Astrocyte (in vitro differentiated cells and primary cell): ENCODE results near the gene LGALS1.

Experiments
- EZH2 ChIP-seq: IDR thresholded peaks from 2 replicates; pipeline ENCODE4 v1.6.1; 2012; ENCODE audit warnings: mild to moderate bottlenecking, low read length, inconsistent platforms; ENCODE audit not compliant: insufficient read depth
- TF ChIP-seq, protein P1 (sequence below): IDR thresholded peaks from 2 replicates; pipeline ENCODE4 v1.5.1; 2011; ENCODE audit warnings: low read depth, mild to moderate bottlenecking, inconsistent platforms, low read length, moderate library complexity; ENCODE audit not compliant: insufficient read depth

DNA sequence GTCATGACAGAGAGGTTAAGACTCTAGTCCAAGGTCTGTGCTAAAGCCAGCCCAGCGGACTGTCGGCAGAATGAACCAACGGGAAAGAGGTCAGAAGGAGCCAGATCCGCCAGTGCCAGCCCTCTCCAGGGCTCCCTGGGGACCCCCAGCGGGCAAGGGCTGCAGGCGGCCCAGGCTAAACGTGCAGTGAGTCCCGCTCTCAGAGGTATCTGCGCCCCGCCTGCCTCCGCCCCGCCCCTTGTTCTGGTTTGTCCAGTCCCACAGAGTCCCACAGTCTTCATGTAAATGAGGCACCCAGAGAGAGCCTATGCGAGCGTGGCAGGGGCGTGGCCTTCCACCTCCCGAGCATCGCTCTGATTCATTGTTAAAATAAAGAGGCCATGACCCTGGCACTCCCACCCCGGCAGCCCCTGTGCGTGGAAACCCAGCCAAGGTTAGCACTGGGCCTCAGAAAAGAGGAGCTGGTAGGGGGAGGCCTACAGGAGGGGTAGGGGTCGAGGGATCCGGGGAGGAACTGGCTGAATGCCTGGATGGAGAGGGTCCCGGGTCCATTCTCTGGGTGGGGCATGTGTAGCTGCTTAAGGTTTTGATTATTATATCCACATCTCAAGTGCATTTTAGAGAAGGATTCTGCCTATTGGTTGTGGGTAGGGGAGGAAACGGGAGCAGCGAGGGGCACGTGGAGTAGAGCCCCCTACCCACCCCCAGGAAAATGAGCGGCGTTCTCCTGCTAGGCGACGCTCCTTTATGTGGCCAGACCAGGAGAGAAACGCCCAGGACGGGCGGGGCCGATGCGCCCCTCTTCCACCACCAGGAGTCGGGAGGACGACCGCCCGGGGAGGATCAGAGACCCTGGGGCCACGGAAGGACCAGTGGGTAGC lies 21.5 kb downstream of the LGALS1 start, which contains the start of gene TRIOBP:
- TF ChIP-seq, protein P1, sequence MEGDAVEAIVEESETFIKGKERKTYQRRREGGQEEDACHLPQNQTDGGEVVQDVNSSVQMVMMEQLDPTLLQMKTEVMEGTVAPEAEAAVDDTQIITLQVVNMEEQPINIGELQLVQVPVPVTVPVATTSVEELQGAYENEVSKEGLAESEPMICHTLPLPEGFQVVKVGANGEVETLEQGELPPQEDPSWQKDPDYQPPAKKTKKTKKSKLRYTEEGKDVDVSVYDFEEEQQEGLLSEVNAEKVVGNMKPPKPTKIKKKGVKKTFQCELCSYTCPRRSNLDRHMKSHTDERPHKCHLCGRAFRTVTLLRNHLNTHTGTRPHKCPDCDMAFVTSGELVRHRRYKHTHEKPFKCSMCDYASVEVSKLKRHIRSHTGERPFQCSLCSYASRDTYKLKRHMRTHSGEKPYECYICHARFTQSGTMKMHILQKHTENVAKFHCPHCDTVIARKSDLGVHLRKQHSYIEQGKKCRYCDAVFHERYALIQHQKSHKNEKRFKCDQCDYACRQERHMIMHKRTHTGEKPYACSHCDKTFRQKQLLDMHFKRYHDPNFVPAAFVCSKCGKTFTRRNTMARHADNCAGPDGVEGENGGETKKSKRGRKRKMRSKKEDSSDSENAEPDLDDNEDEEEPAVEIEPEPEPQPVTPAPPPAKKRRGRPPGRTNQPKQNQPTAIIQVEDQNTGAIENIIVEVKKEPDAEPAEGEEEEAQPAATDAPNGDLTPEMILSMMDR: peak; percentile 33
- no peak for TF ChIP-seq EZH2
